Keratinocyte (primary cell): ENCODE measurements around the gene PCDHGA6. TPM values are rescaled to one million over a fixed set of nuclear protein-coding genes. Genes with fewer than 3 reads are reported as not detected.
"Not testable (repeated sequence)": the region's sequence is repeated elsewhere in the genome, so short reads cannot be mapped to it uniquely, and the experiment has no call there.

Experiments
- DNase-seq: peaks from one replicate; pipeline ENCODE4 v3.0.0-alpha.2; 2011; ENCODE audit warnings: low read depth, missing footprints, low spot score
- FAIRE-seq: peaks from 2 replicates; lab custom pipeline; 2011; peaks lifted over from hg19 to GRCh38; lab: Jason Lieb, UNC
- H2AFZ ChIP-seq: 2 replicates; pipeline ENCODE4 v1.6.0; 2012; ENCODE audit warnings: low read length, control low read depth, inconsistent platforms; ENCODE audit not compliant: control insufficient read depth
- H3K27ac ChIP-seq: 2 replicates; pipeline ENCODE4 v1.5.1; 2011; ENCODE audit warnings: low read length; ENCODE audit not compliant: control insufficient read depth, insufficient read depth
- H3K27me3 ChIP-seq: 3 replicates; pipeline ENCODE4 v1.6.0; 2011; ENCODE audit warnings: low read length; ENCODE audit not compliant: control insufficient read depth, insufficient read depth; ENCODE audit errors: extremely low read depth
- H3K36me3 ChIP-seq, 2 experiments: 2 replicates in 1 of 2; 3 replicates in 1 of 2; pipeline ENCODE4 v1.5.1; 2011; ENCODE audit warnings: low read length in 2 of 2, mild to moderate bottlenecking in 1 of 2; ENCODE audit not compliant: control insufficient read depth in 2 of 2, insufficient read depth in 2 of 2; ENCODE audit errors: extremely low read depth in 1 of 2
- H3K4me1 ChIP-seq: 3 replicates; pipeline ENCODE4 v1.5.1; 2011; ENCODE audit warnings: low read length; ENCODE audit not compliant: control insufficient read depth, insufficient read depth; ENCODE audit errors: extremely low read depth
- H3K4me2 ChIP-seq: 3 replicates; pipeline ENCODE4 v1.6.0; 2011; ENCODE audit warnings: low read depth, low read length; ENCODE audit not compliant: control insufficient read depth, insufficient read depth; ENCODE audit errors: extremely low read depth
- H3K4me3 ChIP-seq, 3 experiments: fragments of 200-600 bp in 1 of 3; sonication (generic) in 1 of 3; 2 replicates in 2 of 3; 3 replicates in 1 of 3; pipeline ENCODE4 v1.5.1; 2011 to 2016; ENCODE audit warnings: low read length in 3 of 3, mild to moderate bottlenecking in 3 of 3, control low read depth in 2 of 3, inconsistent platforms in 1 of 3, low read depth in 1 of 3, mixed read lengths in 1 of 3, mixed run types in 1 of 3, moderate library complexity in 1 of 3; ENCODE audit not compliant: control insufficient read depth in 2 of 3, insufficient read depth in 2 of 3; ENCODE audit errors: extremely low read depth in 1 of 3
- H3K79me2 ChIP-seq: 2 replicates; pipeline ENCODE4 v1.6.0; 2012; ENCODE audit warnings: low read length; ENCODE audit not compliant: control insufficient read depth, insufficient read depth
- H3K9ac ChIP-seq: 3 replicates; pipeline ENCODE4 v1.6.0; 2011; ENCODE audit warnings: low read length; ENCODE audit not compliant: control insufficient read depth, insufficient read depth; ENCODE audit errors: extremely low read depth
- H3K9me1 ChIP-seq: 3 replicates; pipeline ENCODE4 v1.6.0; 2011; ENCODE audit warnings: low read length; ENCODE audit not compliant: control insufficient read depth, insufficient read depth; ENCODE audit errors: extremely low read depth
- H3K9me3 ChIP-seq: 2 replicates; pipeline ENCODE4 v1.5.1; 2012; ENCODE audit warnings: low read depth, low read length; ENCODE audit not compliant: control insufficient read depth
- H4K20me1 ChIP-seq: 3 replicates; pipeline ENCODE4 v1.6.0; 2011; ENCODE audit warnings: low read length; ENCODE audit not compliant: control insufficient read depth, insufficient read depth; ENCODE audit errors: extremely low read depth
- CTCF ChIP-seq, 3 experiments: IDR thresholded peaks in 1 of 3; conservative IDR thresholded peaks in 1 of 3; optimal IDR thresholded peaks in 1 of 3; 2 replicates in 2 of 3; 3 replicates in 1 of 3; pipeline versions ENCODE3 to v1.5.1; 2011; ENCODE audit warnings: low read length in 3 of 3, mild to moderate bottlenecking in 3 of 3, moderate library complexity in 2 of 3, control low read depth in 1 of 3, inconsistent platforms in 1 of 3; ENCODE audit not compliant: insufficient read depth in 2 of 3; ENCODE audit errors: extremely low read depth in 1 of 3
- EZH2 ChIP-seq: IDR thresholded peaks from one replicate; pipeline ENCODE4 v1.6.1; 2012; ENCODE audit warnings: inconsistent platforms, mild to moderate bottlenecking, low read length, moderate library complexity
- dilution Hi-C: fragments of 300-500 bp; cut with MboI; formaldehyde crosslinking; loops from one replicate; pipeline ENCODE4 v1.7.0; 2020; ENCODE audit warnings: low sequenced_read_pairs; ENCODE audit not compliant: extremely low pct_ligation_motif_present
- polyA plus RNA-seq, 5 experiments: library from polyadenylated mRNA; depleted of rRNA in 3 of 5; stranded (reverse) in 3 of 5; stranded (forward) in 1 of 5; unstranded in 1 of 5; fragments of >200 nt; gene quantifications; 1 replicate in 1 of 5; 2 replicates in 3 of 5; 3 replicates in 1 of 5; pipeline versions ENCODE4 v1.2.1 to v1.2.3, GENCODE V29; 2011 to 2012; ENCODE audit warnings: missing spikeins in 2 of 5, low read depth in 1 of 5, low replicate concordance in 1 of 5

The PCDHGA6 gene
- polyA plus RNA-seq, 1 donor (not counting 4 experiments of a cell fraction or from before 2014, with no cell fraction given), result 0.16 TPM

- peak within 1 kb of the TSS; percentile 31 for H2AFZ ChIP-seq
- H3K4me2 ChIP-seq, result peak within 1 kb of the TSS; percentile 47
Measured at GRCh38 chr5:141338538-141339306, 35.0 kb upstream of the PCDHGA6 start, which contains the start of gene PCDHGA2. PCDHGA2 (plus strand) TSS chr5:141338760.

GRCh38 chr5:141340781-141341354, 32.8 kb upstream of the PCDHGA6 start:
- FAIRE-seq, H3K27ac ChIP-seq, H2AFZ ChIP-seq, H4K20me1 ChIP-seq, dilution Hi-C loops, H3K36me3 ChIP-seq, H3K4me3 ChIP-seq, H3K9ac ChIP-seq, H3K4me1 ChIP-seq, H3K4me2 ChIP-seq, H3K9me1 ChIP-seq, DNase-seq, H3K79me2 ChIP-seq: not testable (repeated sequence)
- Histone ChIP-seq H3K9me3 (peaks cover 16% of the 10 kb centered on the region), H3K27me3 (peaks cover 11% of the 10 kb centered on the region)

More at GRCh38 chr5:141338538-141339306, 35.0 kb upstream of the PCDHGA6 start, which contains the start of gene PCDHGA2:
- FAIRE-seq, result no peak
- Histone ChIP-seq H3K27me3 (peaks cover 11% of the 10 kb centered on the region), H3K9me1 (no peaks in the 10 kb centered on the region), H4K20me1 (no peaks in the 10 kb centered on the region), H3K9me3 (peaks cover 7% of the 10 kb centered on the region), H3K27ac (no peak within 1 kb of the TSS), H3K4me1 (no peaks in the 10 kb centered on the region), H3K36me3 (no peaks in the 10 kb centered on the region), H3K9ac (no peak within 1 kb of the TSS), H3K79me2 (no peaks in the 10 kb centered on the region), H3K4me3 (peak within 1 kb of the TSS in 2 of 3 experiments; percentile 14 to 18)
- dilution Hi-C loops, result no loop called here
- TF ChIP-seq EZH2, result no peak
- TF ChIP-seq CTCF (optimal IDR thresholded peaks at IDR 0.05 in 1 of 3, IDR thresholded peaks at IDR 0.05 in 1 of 3, conservative IDR thresholded peaks at IDR 0.05 in 1 of 3; ENCODE audit: extremely low read depth in 1 of 3, insufficient read depth in 2 of 3, low read length in 3 of 3), result peak; percentile 33 to 38 (median 37)
- DNase-seq, result no peak
